Activated CD4-positive, alpha-beta T cell treated with anti-CD3 and anti-CD28 coated beads for 1 hour (primary cell): ENCODE data around the gene SIGLEC9.

Experiments
- DNase-seq: peaks from one replicate; pipeline ENCODE4 v3.0.0-alpha.2; 2020

The SIGLEC9 gene

GRCh38 chr19:51124729-51125128 is at the start of gene SIGLEC9:
Gene SIGLEC9 (plus strand): TSS chr19:51124906. CDS start chr19:51124975, 69 bp downstream.
- no peak for DNase-seq

GRCh38 chr19:51075998-51076397 is 48.7 kb upstream of the SIGLEC9 start:
- no peak for DNase-seq

- no peak for DNase-seq
Measured at GRCh38 chr19:51076631-51077213, 48.0 kb upstream of the SIGLEC9 start.

DNA sequence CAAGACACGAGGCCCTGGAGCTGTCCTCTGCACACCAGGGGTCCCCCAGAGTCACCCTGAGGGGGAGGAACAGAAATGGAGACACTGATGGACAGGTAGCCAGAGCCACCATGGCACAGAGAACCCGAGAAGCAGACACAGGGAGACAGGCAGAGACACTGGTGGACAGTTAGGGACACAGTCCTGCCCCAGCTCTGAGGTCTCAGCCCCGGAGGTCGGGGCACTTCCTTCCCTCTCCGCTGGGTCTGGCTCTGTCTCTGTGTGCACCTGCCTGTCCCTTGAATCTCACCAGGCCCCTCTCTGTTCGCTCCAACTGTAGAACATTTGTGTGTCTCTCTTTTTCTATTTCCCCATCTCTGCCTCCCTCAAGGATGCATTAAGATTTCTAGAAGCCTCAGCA is 46.6 kb upstream of the SIGLEC9 start:
- DNase-seq = no peak

DNA sequence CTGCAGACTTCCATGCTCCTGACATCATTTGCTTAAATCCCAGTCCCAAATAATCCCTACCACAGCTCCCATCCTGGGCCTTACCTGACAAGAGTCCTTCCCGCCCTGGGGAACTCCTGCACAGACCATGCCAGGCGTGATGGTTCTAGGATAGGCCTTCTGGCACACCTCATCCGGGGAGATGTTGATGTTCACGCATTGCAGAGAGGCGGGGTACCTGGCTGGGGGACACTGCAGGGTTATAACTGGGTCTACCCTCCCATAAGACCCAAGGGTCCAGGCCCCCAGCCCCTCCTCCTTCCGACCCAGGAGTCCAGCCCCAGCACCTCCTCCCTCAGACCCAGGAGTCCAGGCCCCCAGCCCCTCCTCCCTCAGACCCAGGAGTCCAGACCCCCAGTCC is 46.0 kb upstream of the SIGLEC9 start:
- no peak for DNase-seq

DNA sequence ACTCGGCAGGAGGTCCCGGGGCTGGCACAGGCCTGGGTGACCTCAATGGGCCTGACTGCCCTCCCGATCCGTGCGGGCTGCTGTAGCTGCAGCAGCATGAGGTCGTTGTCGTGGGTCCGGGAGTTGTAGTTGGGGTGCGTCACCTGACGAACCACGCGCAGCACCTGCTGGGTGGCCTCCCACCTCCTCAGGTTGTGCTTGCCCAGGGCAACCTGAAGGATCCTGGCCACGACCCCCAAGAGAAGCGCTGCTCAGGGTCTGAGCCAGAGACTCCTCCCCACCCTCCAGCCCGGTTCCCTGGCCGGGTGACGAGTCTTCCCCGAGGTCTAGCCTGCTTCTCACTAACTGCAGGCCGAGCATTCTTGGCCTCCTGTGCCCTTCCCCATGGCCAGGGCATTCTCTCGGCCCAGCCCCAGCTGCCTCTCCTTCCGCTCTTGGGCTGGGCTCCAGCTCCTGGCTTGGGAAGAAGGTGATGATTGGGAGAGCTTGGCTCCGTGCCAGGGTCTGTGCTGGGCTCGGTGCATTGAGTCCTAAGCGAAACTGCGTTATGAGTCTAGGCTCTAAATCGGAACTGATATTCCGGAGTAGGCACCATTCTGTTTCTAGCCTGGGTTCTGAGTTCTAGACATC is 45.1 kb upstream of the SIGLEC9 start:
- DNase-seq = no peak

- DNase-seq = no peak
Measured at GRCh38 chr19:51081476-51081875, 43.2 kb upstream of the SIGLEC9 start.

DNA sequence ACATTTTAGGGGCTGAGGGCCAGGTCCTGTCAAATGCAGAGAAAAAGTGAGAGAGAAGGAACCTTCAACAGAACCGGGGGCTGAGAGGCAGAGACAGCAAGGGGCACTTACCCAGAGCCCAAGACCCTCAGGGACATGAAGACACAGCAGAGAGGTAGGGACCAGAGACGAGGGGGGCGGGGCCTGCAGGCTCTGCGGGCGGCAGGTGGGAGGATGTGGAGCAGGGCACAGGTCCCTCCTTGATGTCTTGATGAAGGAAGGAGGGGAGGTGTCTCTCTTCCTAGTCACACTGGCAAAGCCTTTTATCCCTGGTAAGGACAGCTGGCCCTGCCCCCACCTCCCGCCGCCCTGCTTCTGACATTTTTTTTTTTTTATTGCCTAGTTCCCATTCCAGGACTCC is 42.1 kb upstream of the SIGLEC9 start, which contains the start of gene KLK14:
Gene KLK14 (minus strand): TSS at position 277 of the 400 bp plus-strand sequence. CDS start 273 bp downstream, at position 4.
- no peak for DNase-seq

- no peak for DNase-seq
Measured at GRCh38 chr19:51083181-51083580, 41.5 kb upstream of the SIGLEC9 start.

- DNase-seq = no peak
Measured at GRCh38 chr19:51083783-51084182, 40.9 kb upstream of the SIGLEC9 start.

DNA sequence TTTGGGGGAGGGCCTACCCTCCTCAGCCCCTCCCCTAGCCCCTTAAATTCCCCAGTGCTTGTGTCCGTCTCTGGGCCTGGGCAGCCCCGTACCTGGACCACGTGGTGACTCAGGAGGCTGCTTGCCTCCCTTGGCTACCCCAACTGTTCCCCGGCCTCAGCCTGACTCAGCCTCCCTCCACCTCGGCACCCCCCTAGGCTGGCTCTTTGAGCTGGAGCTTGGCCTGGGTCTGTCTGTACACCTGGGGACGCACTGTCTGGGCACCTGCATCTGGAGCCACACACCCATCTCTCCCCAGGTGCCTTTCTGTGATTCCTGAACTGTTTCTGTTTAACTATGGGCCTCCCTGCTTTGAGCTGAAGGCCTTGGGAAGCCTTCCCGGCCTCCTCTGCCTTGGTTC is 40.2 kb upstream of the SIGLEC9 start:
- no peak for DNase-seq

GRCh38 chr19:51086153-51086850 is 38.4 kb upstream of the SIGLEC9 start:
- no peak for DNase-seq

DNA sequence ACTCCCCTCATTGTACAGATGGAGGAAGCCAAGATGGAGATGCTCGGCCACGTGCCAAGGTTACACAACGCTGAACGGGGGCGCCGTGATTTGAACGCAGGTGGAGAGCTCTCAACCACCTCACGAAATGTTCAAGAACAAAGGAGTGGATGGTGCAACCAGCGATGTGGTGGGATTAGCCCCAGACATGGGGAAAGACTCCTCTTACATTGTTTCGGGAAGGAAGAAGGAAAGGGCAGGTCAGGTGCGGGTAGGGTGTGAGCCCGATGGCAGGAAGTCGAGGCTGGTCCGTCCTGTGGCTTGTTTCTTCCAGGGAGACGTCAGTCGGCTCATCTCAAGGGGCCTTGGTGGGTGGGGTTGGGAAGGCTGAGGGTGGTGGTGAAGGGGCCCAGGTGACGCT is 34.9 kb upstream of the SIGLEC9 start:
- DNase-seq = no peak

- DNase-seq = no peak
Measured at GRCh38 chr19:51090471-51090870, 34.2 kb upstream of the SIGLEC9 start.

DNA sequence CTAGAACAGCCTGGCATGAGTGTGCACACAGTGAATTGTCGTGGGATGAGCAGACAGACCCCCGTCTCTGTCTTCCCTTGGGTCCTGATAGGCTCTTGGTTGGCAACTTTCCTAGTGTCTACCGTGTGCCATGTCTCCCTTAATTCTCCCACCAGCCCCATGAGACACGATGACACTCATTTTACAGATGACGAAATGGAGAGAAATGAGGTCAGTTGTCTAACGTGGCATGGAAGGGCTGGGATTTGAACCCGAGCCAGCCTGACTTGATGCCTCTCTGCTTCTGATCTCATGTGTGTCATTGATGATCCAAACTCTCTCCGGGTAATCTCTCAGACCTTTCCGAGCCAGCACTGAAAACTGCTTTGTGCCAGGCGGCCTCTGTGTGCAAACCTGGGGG is 33.6 kb upstream of the SIGLEC9 start:
- no peak for DNase-seq

- no peak for DNase-seq
Measured at GRCh38 chr19:51091895-51092873, 32.5 kb upstream of the SIGLEC9 start.

- no peak for DNase-seq
Measured at GRCh38 chr19:51093101-51093500, 31.6 kb upstream of the SIGLEC9 start.

- no peak for DNase-seq
Measured at GRCh38 chr19:51093510-51094345, 31.0 kb upstream of the SIGLEC9 start.

- no peak for DNase-seq
Measured at GRCh38 chr19:51094696-51095279, 29.9 kb upstream of the SIGLEC9 start.

DNA sequence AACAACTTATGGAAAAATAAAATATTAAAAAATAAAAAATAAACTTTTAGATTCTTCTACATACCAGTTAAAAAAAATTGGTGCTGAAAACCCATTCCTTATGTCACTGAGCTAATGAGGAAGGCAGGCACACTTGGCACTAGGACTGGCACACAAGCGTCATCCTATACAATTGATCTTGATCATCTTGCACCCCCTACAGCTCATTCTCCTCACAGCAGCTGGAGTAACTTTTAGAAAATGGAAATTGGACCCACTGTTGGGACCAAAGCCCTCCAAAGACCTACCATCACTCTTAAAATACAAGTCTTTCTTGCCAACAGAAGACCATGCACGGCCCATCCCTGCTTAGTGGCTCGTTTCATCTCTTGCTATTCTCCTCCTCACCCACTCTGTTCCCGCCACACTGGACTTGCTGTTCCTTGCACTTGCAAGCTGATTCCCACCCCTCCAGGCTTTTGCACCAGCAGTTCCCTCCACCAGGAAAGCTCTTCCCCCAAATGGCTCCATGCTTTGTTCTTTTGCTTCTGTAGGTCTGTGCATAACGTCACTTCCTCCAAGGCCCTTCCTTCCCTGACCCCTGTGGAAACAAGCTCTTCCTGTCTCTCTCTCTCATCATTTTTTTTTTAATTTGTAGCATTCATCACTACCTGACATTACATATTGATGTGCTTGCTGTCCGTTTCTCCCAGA is 28.1 kb upstream of the SIGLEC9 start:
- DNase-seq = no peak

- peak; percentile 50 for DNase-seq
Measured at GRCh38 chr19:51097166-51097738, 27.5 kb upstream of the SIGLEC9 start.
